ENCODE results near the gene SIPA1L2. TPM values are rescaled to one million over a fixed set of nuclear protein-coding genes. Genes with fewer than 3 reads are reported as not detected.
A peak's percentile ranks its signal among the peaks of the same experiment; 100 is the strongest.

Gene SIPA1L2
- total RNA-seq, 1 donor from 2014 or later, result 81.4 TPM

GRCh38 chr1:232634096-232634495 lies 4.2 kb upstream of the SIPA1L2 start:
- peaks cover 4% of the 10 kb centered on the region for H3K27me3 Mint-ChIP-seq (ENCODE audit: low read depth)
- no peak for DNase-seq (ENCODE audit: low spot score in 2 of 2, unreplicated experiment in 2 of 2)
- H3K4me3 Mint-ChIP-seq, result no peak overlapping the region
- peaks cover 14% of the 10 kb centered on the region for H3K4me1 Mint-ChIP-seq
- no peaks in the 10 kb centered on the region for H3K36me3 Mint-ChIP-seq
- no peaks in the 10 kb centered on the region for H3K9me3 Mint-ChIP-seq
- H3K27ac Mint-ChIP-seq, result no peak overlapping the region
- TF ChIP-seq, protein P1, sequence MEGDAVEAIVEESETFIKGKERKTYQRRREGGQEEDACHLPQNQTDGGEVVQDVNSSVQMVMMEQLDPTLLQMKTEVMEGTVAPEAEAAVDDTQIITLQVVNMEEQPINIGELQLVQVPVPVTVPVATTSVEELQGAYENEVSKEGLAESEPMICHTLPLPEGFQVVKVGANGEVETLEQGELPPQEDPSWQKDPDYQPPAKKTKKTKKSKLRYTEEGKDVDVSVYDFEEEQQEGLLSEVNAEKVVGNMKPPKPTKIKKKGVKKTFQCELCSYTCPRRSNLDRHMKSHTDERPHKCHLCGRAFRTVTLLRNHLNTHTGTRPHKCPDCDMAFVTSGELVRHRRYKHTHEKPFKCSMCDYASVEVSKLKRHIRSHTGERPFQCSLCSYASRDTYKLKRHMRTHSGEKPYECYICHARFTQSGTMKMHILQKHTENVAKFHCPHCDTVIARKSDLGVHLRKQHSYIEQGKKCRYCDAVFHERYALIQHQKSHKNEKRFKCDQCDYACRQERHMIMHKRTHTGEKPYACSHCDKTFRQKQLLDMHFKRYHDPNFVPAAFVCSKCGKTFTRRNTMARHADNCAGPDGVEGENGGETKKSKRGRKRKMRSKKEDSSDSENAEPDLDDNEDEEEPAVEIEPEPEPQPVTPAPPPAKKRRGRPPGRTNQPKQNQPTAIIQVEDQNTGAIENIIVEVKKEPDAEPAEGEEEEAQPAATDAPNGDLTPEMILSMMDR (IDR thresholded peaks at IDR 0.05; ENCODE audit: unreplicated experiment), result no peak

DNA sequence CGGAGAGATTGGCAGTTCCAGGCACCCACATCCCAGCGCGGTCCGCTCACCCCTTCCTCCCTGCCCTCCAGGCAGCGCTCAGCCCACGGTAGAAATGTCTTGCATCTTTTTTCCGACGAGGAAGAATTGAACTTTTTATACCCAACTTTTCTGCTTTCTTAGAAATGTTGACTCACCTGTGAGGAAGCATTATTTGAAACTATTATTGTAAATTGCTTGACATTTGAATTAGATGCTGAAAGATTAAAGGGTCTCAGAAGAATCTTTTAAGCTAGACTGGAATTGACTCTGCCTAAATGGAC lies 912 bp upstream of the SIPA1L2 start:
- Mint-ChIP-seq H3K4me1 (peaks cover 45% of the 10 kb centered on the region), H3K27ac (peak overlapping the region; percentile 92), H3K36me3 (no peaks in the 10 kb centered on the region)

DNA sequence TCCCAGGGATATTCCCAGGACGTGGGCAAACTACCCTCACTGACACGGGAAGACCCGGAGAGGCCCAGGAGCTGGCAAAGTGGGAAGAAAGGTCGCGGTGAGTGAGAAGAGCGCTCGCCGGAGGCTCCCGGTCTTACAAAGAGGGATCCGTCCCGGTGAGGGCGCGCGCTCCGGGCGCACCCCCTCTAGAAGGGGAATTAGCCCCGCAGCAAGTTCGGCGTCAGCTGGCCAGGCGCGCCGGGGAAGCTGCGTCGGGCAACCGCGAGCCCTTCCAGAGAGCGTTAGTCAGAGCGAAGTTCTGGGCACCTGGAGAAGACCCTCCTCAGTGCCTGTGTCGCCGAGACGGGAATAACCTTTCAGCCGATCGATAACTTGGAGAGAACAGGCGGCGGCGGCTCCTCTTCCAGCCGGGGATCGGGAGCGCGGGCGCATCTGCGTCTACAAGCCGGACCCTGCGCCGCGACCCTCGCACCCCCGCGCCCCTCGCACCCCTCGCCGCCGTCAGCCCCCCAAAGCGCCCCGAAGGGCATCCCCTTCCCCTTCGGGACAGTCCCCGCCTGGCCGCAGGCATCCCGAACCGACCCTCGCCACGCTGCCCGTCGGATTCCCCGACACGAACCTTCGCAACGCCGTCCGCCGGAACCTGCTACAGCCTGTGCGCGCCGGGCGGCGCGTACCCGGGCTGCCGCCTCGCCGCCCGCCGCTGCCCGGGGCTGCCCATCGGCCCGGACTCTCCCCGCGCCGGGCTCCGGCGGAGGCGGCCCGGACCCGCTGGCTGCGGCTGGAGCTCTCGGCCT lies 485 bp downstream of the SIPA1L2 start:
- TF ChIP-seq, protein P1 (IDR thresholded peaks at IDR 0.05; ENCODE audit: unreplicated experiment), result no peak
- Mint-ChIP-seq H3K27ac (peak overlapping the region; percentile 95), H3K27me3 (ENCODE audit: low read depth) (peaks cover 4% of the 10 kb centered on the region), H3K4me1 (peaks cover 54% of the 10 kb centered on the region), H3K9me3 (no peaks in the 10 kb centered on the region), H3K4me3 (peak overlapping the region; percentile 98), H3K36me3 (no peaks in the 10 kb centered on the region)
- DNase-seq (ENCODE audit: low spot score in 2 of 2, unreplicated experiment in 2 of 2), result peak; percentile 24 to 61

More for the DNA sequence above, 912 bp upstream of the SIPA1L2 start:
- peak overlapping the region; percentile 86 for H3K4me3 Mint-ChIP-seq
- H3K9me3 Mint-ChIP-seq, result no peaks in the 10 kb centered on the region
- peaks cover 4% of the 10 kb centered on the region for H3K27me3 Mint-ChIP-seq (ENCODE audit: low read depth)
- TF ChIP-seq, protein P1 (IDR thresholded peaks at IDR 0.05; ENCODE audit: unreplicated experiment), result no peak
- DNase-seq (ENCODE audit: low spot score in 2 of 2, unreplicated experiment in 2 of 2), result no peak

- H3K27me3 Mint-ChIP-seq (ENCODE audit: low read depth), result peaks cover 4% of the 10 kb centered on the region
- TF ChIP-seq, protein P1 (IDR thresholded peaks at IDR 0.05; ENCODE audit: unreplicated experiment), result no peak
- H3K4me3 Mint-ChIP-seq, result peak overlapping the region; percentile 98
- H3K27ac Mint-ChIP-seq, result peak overlapping the region; percentile 95
- H3K36me3 Mint-ChIP-seq, result no peaks in the 10 kb centered on the region
- no peak for DNase-seq (ENCODE audit: low spot score in 2 of 2, unreplicated experiment in 2 of 2)
- no peaks in the 10 kb centered on the region for H3K9me3 Mint-ChIP-seq
- peaks cover 60% of the 10 kb centered on the region for H3K4me1 Mint-ChIP-seq
Observed at GRCh38 chr1:232628335-232629249, 1.3 kb downstream of the SIPA1L2 start.

GRCh38 chr1:232627645-232628334 lies 2.1 kb downstream of the SIPA1L2 start:
- Mint-ChIP-seq H3K9me3 (no peaks in the 10 kb centered on the region), H3K27me3 (ENCODE audit: low read depth) (peaks cover 1% of the 10 kb centered on the region), H3K36me3 (no peaks in the 10 kb centered on the region), H3K27ac (peak overlapping the region; percentile 95), H3K4me1 (peaks cover 66% of the 10 kb centered on the region), H3K4me3 (peak overlapping the region; percentile 98)
- TF ChIP-seq, protein P1 (IDR thresholded peaks at IDR 0.05; ENCODE audit: unreplicated experiment), result peak; percentile 71
- no peak for DNase-seq (ENCODE audit: low spot score in 2 of 2, unreplicated experiment in 2 of 2)

Measured in mesothelial cell of epicardium (in vitro differentiated cells).